HG03520 (cell line): Measurements from ENCODE around the gene ANKMY1.
"Not testable (repeated sequence)": the region's sequence is repeated elsewhere in the genome, so short reads cannot be mapped to it uniquely, and the experiment has no call there.

Experiments
- ATAC-seq: cut with Tn5 transposase; IDR thresholded peaks from one replicate; pipeline ENCODE4 v1.9.1; 2021; ENCODE audit warnings: mild to moderate bottlenecking, moderate library complexity; ENCODE audit not compliant: unreplicated experiment

The ANKMY1 gene

GRCh38 chr2:240569523-240569997, 11.8 kb upstream of the ANKMY1 start:
- ATAC-seq, result no peak

DNA sequence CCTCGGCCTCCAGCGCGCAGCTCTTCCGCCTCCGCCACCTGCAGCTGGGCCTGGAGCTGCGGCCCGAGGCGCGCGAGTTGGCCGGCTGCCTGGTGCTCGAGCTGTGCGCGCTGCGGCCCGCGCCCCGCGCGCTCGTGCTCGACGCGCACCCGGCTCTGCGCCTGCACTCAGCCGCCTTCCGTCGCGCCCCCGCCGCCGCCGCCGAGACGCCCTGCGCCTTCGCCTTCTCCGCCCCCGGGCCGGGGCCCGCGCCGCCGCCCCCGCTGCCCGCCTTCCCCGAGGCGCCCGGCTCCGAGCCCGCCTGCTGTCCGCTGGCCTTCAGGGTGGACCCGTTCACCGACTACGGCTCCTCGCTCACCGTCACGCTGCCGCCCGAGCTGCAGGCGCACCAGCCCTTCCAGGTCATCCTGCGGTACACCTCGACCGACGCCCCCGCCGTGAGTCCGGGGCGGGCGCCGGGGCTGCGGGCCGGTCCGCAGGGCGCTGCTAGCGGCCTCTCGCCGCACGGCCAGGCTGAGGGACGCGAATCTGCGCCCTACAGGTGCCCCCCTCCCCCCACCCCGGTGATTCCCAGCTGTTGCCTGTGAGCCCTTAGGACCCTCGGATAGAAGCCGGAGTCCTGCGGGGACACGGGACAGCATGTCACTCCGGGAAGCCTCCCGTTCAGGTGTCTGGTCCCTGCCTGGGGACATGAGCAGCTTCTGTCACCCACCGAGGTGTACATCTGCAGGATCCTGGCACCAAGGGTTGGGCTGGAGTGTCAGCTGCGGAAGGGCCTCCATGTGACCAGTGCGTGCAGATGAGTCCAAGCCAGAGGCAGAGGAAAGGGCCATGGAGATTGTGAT, 11.1 kb upstream of the ANKMY1 start:
- peak; percentile 6 for ATAC-seq

DNA sequence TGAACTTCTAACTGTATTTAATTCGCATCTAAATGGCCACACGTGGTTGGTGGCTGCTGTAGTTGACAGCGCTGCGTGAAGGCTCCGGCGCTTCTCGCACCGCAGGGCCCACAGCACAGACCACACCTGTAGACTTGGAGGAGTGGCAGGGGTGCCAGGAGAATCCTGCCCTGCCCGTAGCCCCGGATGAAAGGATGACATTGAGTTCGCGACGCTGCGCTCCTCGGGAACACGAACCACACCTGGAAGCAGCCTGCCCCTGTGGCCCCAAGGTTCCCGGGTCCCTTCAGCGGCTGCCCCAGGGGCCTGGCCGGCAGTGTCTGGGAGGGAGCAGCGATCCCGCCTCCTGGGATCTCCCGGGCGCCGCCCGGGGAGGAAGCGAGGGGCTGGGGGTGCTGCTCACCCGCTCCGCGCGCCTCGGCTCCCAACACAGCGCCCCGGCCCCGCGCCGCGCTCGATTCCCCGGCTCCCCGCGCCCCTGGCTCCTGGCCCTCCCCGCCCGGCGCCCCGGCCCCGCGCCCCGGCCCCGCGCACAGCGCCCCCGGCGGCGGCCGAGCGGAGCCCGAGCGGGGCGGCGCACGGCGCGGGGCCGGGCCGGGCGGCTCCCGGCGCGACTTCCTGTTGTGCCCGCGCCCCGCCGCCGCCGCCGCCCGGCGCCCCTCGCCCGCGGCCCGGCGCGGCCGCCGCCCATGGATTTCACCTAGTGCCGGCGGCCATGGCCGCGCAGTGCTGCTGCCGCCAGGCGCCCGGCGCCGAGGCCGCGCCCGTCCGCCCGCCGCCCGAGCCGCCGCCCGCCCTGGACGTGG, 10.3 kb upstream of the ANKMY1 start, which contains the start of gene RNPEPL1:
Gene RNPEPL1, plus strand, starts transcription at position 613 of the 806 bp plus-strand sequence. Its CDS starts 103 bp downstream, at position 716.
- ATAC-seq, result peak; percentile 28

DNA sequence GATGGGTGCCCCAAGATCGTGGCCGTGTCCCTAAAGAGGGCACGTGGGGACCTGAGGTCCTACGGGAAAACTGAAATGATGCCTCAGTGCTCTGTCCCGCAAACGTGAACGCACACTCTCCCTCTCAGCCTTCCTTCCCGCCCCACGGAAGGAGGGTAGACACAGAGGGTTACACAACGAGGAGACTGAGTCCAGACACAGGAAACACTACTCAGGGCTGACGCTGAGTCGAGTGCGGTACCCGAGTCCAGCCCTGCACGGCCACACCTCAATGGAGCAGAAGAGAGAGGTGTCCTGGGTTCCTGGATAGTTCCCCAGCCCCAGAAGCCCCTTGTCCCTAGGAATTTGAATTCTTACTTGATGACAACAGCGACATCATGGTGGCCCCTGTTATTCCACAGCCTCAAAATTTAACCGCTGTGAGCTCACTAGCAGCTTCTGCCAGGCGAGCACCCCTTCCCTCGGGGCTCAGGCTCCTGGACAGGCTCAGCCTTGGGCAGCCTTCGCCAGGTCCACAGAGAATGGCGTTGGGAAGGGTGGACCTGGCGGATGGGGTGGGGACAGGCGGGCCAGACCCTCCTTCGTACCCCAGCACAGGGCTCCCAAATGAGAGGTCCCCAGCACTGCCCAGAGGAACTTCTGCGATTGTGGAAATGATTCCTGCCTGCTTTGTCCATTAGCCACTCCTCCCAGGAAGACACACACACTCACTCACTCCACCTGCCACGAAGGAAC, 9.5 kb upstream of the ANKMY1 start:
- no peak for ATAC-seq

- ATAC-seq, result peak; percentile 41
These were observed 8.7 kb upstream of the ANKMY1 start for GRCh38 chr2:240566203-240567136.

GRCh38 chr2:240565333-240566202, 7.8 kb upstream of the ANKMY1 start:
- ATAC-seq, result peak; percentile 27

DNA sequence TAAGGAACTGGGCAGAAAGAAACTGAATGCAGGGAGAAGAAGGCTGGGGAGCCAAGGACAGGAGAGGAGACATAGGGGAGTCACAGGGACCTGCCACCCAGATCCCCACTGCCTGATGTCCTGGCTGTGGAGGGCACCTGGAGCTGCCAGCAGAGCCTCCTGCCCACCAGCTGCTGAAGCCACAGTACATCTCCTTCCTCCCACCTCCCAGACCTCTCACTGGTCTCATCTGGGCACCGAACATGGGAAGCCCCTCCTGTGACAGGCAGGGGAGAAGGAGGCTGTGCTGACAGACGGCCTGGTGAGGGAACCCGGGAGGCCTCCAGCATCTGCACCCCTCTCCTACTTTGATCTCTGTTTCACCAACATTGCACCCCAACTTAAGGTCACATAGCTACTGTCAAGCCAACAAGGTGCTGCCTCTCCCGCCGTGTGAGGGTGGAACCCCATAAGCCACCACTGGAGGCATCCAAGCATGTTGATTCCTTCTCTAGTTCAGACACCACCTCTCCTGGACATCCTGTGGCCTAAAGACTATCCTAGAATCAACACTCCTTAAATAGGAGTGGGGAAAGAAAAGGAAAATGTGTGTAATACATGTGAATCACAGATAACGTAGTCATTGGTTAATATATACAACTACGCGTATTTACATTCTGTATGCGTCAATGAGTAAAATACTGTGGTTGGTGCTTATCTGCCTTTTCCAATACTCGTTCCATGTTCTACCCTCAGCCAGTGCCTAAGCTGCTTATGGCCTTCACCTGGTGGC, 7.0 kb upstream of the ANKMY1 start:
- ATAC-seq, result no peak

DNA sequence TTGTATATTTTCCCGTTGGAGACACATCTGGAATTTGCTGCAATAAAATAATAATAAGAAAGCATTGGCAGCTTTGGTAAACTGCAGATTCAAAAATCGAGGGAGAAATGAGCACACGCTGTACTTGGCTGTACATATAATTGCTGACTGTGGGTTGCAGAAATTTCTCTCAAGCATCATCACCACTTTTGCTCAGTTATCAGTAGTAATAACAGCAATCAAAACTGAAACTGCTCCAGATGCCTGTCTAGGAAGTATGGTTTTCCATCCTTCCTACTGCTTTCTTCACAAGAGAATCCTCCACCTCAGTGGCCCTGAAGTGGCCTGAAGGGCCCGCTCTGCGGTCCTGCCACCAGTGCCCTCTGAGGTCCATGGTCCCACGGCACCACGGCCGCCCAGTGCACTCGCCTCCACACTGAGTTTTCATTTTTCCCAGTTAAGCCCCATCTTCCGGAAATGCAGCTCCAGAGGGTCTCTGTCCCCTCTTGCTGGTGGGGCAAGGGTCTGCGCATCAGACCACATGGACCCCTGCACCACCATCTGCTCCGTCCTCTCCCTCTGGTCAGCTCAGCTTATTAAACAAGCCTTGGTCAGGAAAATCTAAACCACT, 6.3 kb upstream of the ANKMY1 start:
- ATAC-seq, result no peak

- not testable (repeated sequence) for ATAC-seq
These were observed 5.4 kb upstream of the ANKMY1 start for GRCh38 chr2:240563231-240563630.

DNA sequence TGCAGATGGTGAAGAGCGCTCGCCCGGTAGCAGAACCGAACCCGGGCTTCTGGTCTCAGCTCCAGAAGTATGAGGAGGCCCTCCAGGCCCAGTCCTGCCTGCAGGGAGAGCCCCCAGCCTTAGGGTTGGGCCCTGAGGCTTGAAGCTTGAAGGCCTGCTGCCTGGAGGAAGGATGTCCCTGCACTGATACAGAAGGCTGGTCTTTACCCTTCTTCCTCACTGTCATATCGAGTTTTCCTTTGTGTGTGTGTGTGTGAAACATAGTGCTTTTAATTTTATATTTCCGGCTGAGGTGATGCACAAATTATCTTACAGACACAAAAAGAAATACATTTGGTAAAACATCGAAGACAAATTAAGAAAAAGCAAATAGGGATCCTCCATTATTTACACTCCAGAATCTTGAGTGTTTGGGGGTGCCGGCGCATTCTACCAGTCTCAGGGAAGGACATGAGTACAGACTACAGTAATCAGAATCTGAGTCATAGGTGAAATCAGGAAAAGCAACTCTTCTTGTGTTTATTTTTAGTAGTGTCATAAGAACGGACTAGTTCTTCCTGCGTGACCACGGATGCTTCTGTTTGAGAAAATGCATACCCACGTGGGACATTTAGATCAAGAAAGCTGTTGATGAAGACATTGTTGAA, 3.7 kb upstream of the ANKMY1 start:
- no peak for ATAC-seq

GRCh38 chr2:240560480-240561324, 2.9 kb upstream of the ANKMY1 start:
- peak; percentile 41 for ATAC-seq

- peak; percentile 57 for ATAC-seq
These were observed 2.3 kb upstream of the ANKMY1 start, which contains the start of gene DUSP28 for GRCh38 chr2:240560084-240560479. Gene DUSP28 (plus strand): TSS chr2:240560357. CDS start chr2:240560685, 328 bp downstream.

DNA sequence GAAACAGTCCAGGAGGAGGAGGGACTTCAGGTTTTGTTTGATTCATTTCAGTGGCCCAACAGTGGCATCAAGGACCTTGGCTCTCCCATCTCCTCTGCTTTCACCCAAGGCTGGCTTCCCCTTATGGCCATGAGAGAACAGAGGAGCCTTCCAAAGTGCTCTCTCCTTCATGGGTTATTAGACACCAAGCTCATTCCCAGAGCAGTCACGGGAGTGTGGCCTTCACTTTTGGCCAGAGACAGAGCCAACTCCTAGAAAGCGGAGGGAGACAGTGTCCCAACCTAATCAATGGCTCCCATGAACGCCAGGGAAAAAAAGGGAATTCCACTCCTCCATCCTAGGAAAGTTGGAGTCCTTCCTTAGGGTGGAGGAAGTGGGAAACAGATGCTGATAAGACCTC, 1.5 kb upstream of the ANKMY1 start:
- no peak for ATAC-seq

DNA sequence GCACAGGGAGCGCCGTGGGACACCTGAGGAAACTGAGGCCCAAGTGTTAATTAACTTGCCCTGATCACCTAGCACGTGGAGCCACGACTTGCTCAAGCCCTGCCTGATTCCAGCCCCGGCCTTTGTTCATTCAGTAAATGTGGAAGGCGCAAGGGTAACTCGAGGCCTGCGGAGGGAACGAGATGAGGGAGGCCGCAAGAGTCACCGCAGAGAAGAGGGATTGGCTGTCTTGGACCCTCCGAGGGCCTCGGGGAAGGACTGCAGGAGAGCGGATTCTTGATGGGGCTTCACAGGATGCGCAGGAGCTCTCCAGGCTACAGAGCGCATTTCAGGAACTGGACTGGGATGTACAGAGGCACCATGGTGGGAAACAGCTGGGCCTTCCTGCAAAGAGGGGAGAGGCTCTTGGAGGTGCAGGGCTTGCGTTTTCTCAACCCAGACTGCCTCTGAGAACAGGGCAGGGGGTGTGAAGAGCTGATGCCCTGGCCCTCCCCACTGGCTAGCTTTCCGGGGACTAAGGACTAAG, 511 bp upstream of the ANKMY1 start:
- no peak for ATAC-seq

- ATAC-seq, result no peak
These were observed 562 bp downstream of the ANKMY1 start for GRCh38 chr2:240557101-240557751.
